DOHH2 (cell line): ENCODE data around the gene NTNG1.

Experiments used
- EZH2phosphoT487 ChIP-seq: fragments of 200-600 bp; sonication (generic); IDR thresholded peaks from 2 replicates; pipeline ENCODE4 v1.6.1; 2017; ENCODE audit warnings: borderline replicate concordance, mild to moderate bottlenecking, antibody characterized with exemption, low read length, moderate library complexity, mixed read lengths
- TF ChIP-seq, protein P1 (sequence below): fragments of 200-600 bp; sonication (generic); IDR thresholded peaks from one replicate; pipeline ENCODE4 v1.5.1; 2014; ENCODE audit warnings: antibody characterized with exemption, mild to moderate bottlenecking, low read depth, low read length; ENCODE audit not compliant: poor library complexity, severe bottlenecking

DNA sequence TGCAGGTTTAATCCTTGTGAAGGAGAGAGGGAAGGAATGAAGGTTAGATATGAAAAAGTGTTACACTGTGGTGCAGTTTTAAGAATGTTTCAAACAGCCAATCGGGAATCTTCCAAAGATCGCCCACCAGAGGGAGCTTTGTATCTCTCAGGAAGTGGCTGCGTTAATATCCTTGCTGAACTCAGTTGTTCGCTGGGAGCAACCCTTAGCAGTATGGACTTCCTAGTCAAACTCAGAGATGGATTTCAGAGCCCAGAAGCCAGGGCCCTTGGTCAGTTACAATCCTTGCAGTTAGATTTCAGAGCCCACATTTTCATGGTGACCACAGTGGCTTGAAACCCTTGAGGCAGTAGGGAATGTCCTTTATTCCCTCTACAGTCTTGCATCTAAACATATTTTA is 136.2 kb downstream of the NTNG1 start:
- TF ChIP-seq, protein P1, sequence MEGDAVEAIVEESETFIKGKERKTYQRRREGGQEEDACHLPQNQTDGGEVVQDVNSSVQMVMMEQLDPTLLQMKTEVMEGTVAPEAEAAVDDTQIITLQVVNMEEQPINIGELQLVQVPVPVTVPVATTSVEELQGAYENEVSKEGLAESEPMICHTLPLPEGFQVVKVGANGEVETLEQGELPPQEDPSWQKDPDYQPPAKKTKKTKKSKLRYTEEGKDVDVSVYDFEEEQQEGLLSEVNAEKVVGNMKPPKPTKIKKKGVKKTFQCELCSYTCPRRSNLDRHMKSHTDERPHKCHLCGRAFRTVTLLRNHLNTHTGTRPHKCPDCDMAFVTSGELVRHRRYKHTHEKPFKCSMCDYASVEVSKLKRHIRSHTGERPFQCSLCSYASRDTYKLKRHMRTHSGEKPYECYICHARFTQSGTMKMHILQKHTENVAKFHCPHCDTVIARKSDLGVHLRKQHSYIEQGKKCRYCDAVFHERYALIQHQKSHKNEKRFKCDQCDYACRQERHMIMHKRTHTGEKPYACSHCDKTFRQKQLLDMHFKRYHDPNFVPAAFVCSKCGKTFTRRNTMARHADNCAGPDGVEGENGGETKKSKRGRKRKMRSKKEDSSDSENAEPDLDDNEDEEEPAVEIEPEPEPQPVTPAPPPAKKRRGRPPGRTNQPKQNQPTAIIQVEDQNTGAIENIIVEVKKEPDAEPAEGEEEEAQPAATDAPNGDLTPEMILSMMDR: peak; percentile 66
- no peak for TF ChIP-seq EZH2phosphoT487
